ENCODE measurements around the gene RBM33. TPM values are rescaled to one million over a fixed set of nuclear protein-coding genes. Genes with fewer than 3 reads are reported as not detected.

RBM33 gene
- total and polyA plus RNA-seq, 10 of the 15 experiments (the other 5 are each of a cell fraction or from before 2014, with no cell fraction given): 4.7 to 67.2 (median 24.3) TPM

DNA sequence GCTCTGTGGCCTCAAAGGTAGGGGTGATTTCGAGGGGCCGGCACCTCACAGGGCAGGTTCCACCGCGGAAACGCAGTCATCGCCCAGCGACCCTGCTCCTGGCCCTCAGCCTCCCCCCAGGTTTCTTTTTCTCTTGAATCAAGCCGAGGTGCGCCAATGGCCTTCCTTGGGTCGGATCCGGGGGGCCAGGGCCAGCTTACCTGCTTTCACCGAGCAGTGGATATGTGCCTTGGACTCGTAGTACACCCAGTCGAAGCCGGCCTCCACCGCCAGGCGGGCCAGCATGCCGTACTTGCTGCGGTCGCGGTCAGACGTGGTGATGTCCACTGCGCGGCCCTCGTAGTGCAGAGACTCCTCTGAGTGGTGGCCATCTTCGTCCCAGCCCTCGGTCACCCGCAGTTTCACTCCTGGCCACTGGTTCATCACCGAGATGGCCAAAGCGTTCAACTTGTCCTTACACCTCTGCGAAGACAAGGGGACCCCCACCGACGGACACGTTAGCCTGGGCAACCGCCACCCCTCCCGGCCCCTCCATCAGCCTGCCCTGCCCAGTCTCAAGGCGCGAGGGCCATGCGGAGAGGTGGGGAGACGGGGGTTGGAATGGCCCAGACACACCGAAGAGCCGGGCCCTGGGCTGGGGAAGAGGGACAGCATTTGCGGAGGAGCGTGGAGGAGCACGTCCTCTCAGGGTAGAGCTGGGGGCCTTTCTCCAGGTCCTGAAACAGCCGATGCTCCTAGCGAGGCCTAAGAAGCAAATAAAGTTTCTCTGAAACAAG, 161.8 kb downstream of the RBM33 start:
- DNase-seq (ENCODE audit: low read depth, low spot score): no peak
- ChIA-PET POLR2A (no interaction called here), CTCF (no interaction called here), SMC1A (ENCODE audit: uncharacterized antibody, unreplicated experiment) (no interaction called here), RAD21 (ENCODE audit: unreplicated experiment) (no interaction called here)
- H3K9me3 ChIP-seq (replicated peaks; ENCODE audit: control insufficient read depth, insufficient read depth, low read length): no peaks in the 10 kb centered on the region
- H2AFZ ChIP-seq (ENCODE audit: control insufficient read depth, low read depth, low read length): no peak overlapping the region
- TF ChIP-seq, protein P1, sequence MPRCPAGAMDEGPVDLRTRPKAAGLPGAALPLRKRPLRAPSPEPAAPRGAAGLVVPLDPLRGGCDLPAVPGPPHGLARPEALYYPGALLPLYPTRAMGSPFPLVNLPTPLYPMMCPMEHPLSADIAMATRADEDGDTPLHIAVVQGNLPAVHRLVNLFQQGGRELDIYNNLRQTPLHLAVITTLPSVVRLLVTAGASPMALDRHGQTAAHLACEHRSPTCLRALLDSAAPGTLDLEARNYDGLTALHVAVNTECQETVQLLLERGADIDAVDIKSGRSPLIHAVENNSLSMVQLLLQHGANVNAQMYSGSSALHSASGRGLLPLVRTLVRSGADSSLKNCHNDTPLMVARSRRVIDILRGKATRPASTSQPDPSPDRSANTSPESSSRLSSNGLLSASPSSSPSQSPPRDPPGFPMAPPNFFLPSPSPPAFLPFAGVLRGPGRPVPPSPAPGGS (IDR thresholded peaks at IDR 0.05; ENCODE audit: borderline replicate concordance, insufficient read depth, low read depth, low read length, poor library complexity, severe bottlenecking): no peak
- TF ChIP-seq STAT1 (conservative IDR thresholded peaks at IDR 0.05) (no peak), ZBTB11 (CRISPR knock-in tag; IDR thresholded peaks at IDR 0.05) (no peak), SIX5 (IDR thresholded peaks at IDR 0.05; ENCODE audit: low read depth, low read length, severe bottlenecking) (no peak), SMAD1 (IDR thresholded peaks at IDR 0.05; ENCODE audit: low read depth, partially characterized antibody) (no peak), ATF7 (IDR thresholded peaks at IDR 0.05; ENCODE audit: low read depth) (no peak), POLR2A (IDR thresholded peaks at IDR 0.05; ENCODE audit: low read depth, low read length) (no peak), CBX3 (IDR thresholded peaks at IDR 0.05; ENCODE audit: borderline replicate concordance, low read depth) (no peak), SIN3A (IDR thresholded peaks at IDR 0.05; ENCODE audit: low read depth, low read length) (no peak)
- H4K20me1 ChIP-seq (ENCODE audit: control insufficient read depth, insufficient read depth): no peaks in the 10 kb centered on the region
- intact Hi-C loops (cut with micrococcal nuclease; ENCODE audit: unreplicated experiment) (no loop called here), in situ Hi-C loops (cut with MboI) (loop anchor here (25.0 kb wide), 1 partner anchor 1456 kb away; no protein-coding TSS in a partner anchor)
- H3K27ac ChIP-seq (ENCODE audit: control insufficient read depth, insufficient read depth): no peak overlapping the region
- no peaks in the 10 kb centered on the region for H3K36me3 ChIP-seq (ENCODE audit: control insufficient read depth in 2 of 2, insufficient read depth in 2 of 2, low read length in 1 of 2)
- no peak overlapping the region for H3K9ac ChIP-seq (ENCODE audit: control insufficient read depth, insufficient read depth, low read length)
- FAIRE-seq: no peak
- no TSS peak for BruUV-seq (replicated peaks)
- no peak for ATAC-seq
- 43% methylated on average over 46 of the region's 47 CpGs for WGBS (ENCODE audit: insufficient coverage, insufficient replicate concordance, low lambda C conversion rate, missing lambda C conversion rate)
- H3K4me2 ChIP-seq (ENCODE audit: control insufficient read depth, insufficient read depth): no peak overlapping the region
- H3K4me1 ChIP-seq (ENCODE audit: control insufficient read depth, insufficient read depth, low read length): no peaks in the 10 kb centered on the region
- no peaks in the 10 kb centered on the region for H3K79me2 ChIP-seq (ENCODE audit: control insufficient read depth, insufficient read depth, low read length)
- H3K27me3 ChIP-seq (replicated peaks in 1 of 2; ENCODE audit: control insufficient read depth in 2 of 2, insufficient read depth in 2 of 2, low read length in 1 of 2): peaks cover 13% of the 10 kb centered on the region in 2 experiments
- H3K4me3 ChIP-seq: no peak overlapping the region
